CD4-positive, alpha-beta T cell treated with Interleukin-6 at 100 ng/mL for 8 hours (primary cell): ENCODE data around the gene ATG4A.

ENCODE experiments used
- DNase-seq: peaks from one replicate; pipeline ENCODE4 v3.0.0-alpha.2; 2020; ENCODE audit warnings: mixed read lengths, low spot score

ATG4A gene, protein sequence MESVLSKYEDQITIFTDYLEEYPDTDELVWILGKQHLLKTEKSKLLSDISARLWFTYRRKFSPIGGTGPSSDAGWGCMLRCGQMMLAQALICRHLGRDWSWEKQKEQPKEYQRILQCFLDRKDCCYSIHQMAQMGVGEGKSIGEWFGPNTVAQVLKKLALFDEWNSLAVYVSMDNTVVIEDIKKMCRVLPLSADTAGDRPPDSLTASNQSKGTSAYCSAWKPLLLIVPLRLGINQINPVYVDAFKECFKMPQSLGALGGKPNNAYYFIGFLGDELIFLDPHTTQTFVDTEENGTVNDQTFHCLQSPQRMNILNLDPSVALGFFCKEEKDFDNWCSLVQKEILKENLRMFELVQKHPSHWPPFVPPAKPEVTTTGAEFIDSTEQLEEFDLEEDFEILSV

DNA sequence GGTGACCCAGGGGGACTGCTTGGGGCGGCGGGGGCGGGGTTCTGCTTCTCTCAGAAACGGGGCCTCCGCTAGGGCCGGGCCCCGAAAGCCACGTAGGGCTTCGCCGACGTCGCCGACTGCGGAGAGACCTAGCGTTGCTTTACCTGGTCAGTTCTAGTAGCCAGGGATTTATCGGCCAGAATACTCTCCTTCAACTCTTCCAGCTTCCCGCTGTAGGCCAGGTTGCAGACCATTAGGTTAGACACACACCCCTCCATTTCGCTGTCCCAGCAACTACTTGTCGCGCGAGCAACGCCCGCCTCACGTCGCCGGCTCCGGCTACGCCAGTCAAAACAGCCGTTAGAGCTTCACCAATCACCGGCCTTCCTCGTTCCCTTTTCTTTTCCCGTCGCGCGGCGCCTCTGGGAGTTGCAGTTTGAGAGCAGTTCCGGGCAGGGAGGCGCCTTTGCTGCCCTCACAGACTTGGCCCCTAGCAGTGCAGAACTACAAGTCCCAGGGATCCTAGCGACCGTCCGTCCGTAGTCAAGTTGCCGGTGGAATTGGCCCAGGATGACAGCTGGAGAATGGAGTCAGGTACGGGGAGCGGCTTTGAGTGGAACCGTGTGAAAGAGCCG, at the start of gene ATG4A, which contains the start of gene PSMD10:
ATG4A (plus strand) TSS at position 515 of the 614 bp plus-strand sequence; CDS start at position 564, 49 bp downstream.
PSMD10 (minus strand) TSS at position 279 of the 614 bp plus-strand sequence; CDS start at position 257, 22 bp downstream.
- peak; percentile 86 for DNase-seq

DNA sequence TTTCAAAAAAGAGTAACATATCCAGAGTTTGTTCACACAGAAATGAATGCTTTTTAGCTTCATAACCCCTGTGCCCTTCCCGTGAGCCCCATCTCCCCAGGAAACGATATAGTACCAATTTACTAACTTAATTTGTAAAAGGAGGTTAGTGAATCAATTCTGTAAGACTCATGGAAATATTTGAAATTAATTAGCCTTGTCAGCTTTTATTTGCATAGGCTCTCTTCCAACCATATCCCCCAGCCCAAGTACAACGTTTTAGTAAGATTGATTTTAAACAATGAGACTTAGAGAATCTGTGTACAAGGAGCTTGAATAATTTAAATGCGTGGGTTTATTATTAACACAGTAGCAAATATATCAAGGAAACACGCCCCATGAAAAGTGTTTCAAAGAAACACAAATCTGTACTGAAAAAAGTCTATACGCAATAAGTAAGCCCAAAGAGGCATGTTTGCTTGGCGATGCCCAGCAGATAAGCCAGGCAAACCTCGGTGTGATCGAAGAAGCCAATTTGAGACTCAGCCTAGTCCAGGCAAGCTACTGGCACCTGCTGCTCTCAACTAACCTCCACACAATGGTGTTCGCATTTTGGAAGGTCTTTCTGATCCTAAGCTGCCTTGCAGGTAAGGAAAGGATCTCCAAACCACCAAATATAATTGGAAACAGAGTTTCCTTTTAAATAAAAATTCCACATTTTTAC, 46.9 kb upstream of the ATG4A start, which contains the start of gene VSIG1:
VSIG1 (plus strand) TSS at position 512 of the 703 bp plus-strand sequence; CDS start at position 578, 66 bp downstream.
- DNase-seq, result no peak

DNA sequence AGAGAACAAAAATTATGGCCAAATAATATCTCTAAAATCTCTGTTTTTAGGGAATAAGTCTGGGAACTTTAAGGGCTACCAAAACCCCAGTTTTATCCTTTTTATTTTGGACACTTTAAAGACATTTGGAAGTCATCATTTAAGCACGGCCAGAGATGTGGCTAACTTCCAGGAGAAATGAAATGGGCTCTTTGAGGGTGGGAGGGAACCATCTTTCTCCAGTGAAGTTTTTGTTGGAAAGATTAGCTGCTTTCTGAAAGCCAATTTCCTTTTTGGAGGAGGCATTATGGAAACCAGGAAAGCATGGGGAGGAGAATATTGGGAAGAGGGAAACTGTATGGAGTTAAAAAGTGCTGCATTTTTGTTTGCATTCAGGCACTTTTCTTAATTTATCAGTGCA, 41.9 kb upstream of the ATG4A start:
- no peak for DNase-seq

DNA sequence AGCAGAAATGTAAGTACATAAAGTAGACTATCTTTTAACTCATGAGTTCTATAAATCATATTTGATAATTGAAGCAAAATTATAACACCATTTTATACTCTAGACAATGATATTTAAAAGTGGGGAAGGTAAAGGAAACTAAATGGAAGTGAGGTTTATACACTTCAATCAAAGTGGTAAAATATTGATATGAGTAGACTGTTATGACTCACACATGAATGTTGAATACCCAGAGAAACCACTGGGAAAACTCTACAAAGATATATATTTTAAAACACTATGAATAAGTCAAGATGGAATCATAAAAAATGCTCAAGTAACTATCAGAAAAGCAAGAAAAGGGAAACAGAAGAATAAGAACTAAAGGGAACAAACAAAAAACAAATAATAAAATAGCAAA, 38.4 kb upstream of the ATG4A start:
- DNase-seq, result no peak

DNA sequence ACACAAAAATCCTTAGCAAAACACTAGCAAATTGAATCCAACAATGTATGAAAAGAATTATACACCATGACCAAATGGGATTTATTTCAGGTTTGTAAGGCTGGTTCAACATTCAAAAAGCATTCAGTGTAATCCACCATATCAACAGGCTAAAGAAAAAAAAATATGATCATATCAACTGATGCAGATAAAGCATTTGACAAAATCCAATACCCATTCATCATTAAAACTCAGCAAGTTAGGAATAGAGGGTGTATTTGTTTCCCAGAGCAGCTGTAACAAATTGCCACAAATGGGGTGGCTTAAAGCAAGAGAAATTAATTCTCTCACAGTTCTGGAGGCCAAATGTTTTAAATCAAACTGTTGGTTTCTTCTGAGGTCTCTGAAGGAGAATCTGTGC, 36.0 kb upstream of the ATG4A start:
- DNase-seq, result no peak

DNA sequence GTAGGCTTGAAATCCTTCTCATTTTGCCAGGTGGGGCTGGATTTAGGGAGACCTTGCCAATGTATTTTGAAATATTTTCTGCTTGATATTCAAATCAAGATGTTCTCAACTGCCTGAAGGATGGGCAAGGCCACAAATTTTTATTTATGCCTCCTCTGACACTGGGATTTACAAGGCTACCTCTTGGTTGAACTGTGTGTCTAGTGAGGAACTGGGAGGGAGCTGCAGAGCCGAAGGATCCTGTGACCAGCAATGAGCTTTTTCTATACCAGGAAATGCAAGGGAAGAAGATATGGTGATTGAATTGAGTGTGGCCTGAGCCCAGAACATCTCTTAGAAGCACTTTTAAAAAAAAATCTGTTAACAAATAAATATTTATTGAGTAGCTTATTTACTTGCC, 31.8 kb upstream of the ATG4A start:
- DNase-seq, result no peak

DNA sequence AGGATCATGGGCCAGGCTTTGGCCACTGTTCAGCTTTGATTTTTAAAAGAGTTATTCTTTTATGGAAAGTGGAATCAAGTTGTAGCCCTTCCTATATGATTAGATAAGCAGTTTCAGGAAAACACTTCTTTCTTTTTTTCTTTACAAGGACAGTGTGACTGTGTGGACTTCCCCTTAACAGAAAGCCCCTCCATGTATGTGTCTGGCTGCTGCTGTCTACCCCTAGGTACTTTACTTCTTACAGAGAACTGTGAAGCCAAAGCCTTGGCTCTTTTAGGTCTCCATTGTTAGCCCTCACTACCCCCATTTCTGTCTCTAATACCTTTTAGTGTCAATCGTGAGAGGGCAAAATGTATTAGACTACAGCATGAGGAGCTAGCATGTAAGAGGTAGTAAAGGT, 27.6 kb upstream of the ATG4A start:
- DNase-seq, result no peak

DNA sequence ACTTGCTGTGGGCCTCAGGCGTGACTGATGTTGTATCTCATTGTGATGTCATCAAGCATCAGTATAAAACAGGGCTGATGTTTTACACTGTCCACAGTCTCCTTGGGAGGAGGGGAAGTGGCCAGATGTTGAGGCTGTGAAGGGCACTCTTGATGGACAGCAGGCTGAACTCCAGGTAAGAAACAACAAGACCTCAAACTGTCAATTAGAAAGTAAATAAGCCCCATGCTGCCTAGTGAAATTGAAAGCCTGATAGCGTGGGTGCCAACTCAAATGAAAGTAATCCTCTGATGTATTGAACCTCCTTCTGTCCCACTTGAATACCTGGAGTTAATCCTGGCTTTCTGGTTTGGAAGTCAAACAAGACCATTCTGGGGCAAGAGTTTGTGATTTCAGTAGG, 27.0 kb upstream of the ATG4A start:
- DNase-seq, result no peak

DNA sequence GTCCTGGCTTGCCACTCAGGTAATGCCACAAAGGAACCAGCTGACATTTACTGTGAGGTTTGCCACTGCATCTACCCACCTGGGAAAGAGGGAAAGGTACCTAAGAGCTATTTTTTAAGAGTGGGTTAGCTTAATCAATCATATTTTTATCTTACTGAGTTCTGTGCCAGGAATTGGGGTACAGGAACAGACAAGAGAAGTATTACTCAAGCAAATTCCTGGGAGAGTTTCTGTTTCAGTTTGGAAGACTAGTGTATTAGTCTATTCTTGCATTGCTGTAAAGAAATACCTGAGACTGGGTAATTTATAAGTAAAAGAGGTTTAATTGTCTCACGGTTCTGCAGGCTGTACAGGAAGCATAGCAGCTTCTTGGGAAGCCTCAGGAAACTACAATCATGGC, 23.5 kb upstream of the ATG4A start:
- DNase-seq, result no peak

DNA sequence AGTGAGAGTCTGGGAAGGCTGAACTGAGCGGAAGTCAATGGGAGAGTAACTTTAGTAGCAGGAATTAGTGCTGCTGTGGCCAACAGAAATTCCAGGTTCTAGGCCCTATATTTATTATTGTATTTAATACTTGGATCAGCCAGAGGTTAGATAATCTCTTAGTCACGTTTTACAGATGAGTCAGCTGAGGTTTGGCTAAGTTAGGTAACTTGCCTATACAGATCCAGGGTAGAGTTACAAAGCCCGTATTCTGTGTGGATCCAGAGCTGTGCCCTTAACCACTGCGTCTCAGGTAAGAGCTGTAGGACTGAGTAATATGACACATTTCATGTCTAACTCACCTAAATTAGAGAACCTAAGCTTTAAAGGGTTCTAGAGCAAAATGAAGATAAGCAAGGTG, 20.7 kb upstream of the ATG4A start:
- DNase-seq, result no peak

DNA sequence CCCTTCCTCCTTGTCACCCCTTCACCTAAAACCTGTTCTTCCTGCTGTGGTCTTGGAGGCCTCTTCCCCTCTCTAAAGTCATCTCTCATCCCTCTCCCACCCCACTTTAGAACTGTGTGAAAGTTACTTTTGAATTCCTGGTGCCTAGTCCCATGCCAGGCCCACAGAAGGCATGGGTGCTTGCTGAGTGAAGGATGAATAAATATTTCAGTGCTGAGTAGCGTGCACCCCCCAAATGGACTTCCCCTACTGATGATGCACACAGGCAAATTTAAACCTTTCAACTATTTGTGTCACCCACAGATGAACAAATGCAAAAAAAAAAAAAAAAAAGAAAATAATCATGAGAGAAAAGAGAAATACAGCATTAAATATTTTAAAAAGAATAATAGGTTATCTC, 20.0 kb upstream of the ATG4A start:
- no peak for DNase-seq

DNA sequence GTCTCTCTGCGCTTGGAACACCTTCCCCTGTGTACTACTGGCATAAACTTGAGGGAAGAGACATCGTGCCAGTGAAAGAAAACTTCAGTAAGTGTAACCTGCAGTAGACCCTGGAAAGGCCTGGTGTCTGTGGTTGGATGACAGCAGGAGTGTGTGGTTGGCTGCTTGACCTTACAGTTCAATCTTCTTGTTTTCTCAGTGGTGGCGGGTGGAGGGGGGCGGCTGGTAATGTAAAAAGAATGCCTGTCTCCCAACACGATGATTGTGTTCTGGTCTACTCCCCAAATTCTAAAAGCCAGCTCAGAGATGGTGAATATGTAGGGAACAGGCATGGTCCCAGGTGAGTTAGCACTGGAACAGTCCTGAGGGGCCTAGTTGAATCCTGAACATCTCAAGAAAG, 18.8 kb upstream of the ATG4A start:
- no peak for DNase-seq

DNA sequence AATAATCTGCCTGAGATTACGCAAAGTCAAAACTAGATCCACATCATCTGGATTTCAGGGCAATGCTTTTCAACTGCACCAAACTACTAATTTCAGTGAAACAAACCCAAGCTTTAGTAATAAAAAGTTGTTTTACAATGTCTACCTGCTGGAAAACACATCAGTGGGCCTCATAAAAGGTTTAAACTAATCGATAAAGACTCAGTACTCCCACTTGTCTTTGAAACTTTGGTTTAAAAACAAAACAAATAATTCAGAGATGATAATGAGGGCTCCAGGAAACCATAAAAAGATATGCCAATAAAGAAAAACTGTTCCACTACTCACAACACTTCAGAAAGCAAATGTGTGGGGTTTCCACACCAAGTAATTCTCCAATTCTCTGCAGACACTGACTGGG, 10.5 kb upstream of the ATG4A start:
- no peak for DNase-seq

DNA sequence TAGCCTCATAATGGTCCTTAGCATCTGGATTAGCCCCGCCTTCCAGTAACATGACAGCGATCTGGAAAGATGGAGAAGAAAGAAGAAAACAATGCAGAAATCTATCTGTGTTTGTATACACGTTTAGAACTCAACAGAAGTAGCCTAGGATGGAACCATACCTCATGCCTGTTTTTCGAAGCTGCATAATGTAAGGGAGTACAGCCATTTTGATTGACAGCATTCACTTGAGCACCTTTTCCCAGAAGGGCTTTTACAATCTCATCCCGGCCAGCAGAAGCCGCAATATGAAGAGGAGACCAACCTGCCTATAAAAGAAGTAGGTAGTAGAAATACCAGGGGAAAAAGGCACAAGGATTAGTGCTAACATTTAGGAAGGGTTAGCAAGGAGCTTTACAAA, 3.8 kb upstream of the ATG4A start:
- no peak for DNase-seq

DNA sequence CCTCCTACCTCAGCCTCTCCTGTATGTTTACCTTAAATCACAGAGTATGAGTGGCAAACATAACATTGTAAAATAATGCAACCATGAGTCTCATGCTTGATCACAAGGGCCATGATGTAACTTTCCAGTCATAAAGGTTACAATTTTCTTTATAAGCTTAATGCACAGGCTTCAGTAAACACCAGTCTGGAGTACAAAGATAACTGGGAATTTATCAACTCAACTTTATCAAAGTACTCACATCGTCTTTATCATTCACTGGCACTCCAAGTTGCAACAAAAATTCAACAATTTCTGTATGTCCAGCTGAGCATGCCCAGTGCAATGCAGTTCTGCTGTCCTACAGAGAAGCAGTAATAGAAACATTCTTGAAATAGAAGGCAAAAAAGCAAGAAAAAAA, 3.1 kb upstream of the ATG4A start:
- no peak for DNase-seq

DNA sequence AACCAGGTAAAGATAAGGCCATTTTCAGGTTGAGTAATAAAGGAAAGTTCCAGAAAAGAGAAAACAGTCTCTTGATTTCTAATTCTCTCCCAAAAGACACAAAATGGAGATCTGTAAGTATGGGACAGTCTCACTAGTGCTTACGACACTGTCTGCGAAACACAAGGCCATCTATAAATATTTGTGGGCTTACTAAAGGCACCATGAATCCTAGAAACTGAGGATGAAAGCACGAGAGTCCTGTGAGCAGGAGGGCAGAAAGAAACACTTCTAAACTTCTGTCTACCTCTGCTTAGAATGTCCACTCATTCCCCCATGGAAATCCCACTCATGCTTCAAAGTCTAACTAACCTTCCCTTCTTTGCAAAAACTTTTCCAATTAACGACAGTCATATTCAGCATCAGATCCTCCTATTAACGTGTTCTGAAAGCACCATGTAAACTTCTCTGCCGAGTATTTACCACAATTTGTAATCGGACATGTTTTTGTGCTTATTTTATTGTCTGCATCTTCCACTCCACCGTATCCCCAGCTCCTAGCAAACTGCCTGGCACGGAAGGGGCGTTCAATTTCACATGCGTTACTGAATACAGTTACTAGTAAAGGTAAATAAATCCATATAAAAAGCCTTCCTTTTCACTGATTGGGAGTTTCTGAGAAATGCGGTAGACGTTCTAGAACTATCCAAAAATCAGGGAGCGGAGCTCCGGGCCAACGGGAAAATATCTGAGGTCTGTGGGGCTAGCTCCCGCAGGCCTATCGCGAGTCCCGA, 901 bp upstream of the ATG4A start:
- DNase-seq, result no peak

DNA sequence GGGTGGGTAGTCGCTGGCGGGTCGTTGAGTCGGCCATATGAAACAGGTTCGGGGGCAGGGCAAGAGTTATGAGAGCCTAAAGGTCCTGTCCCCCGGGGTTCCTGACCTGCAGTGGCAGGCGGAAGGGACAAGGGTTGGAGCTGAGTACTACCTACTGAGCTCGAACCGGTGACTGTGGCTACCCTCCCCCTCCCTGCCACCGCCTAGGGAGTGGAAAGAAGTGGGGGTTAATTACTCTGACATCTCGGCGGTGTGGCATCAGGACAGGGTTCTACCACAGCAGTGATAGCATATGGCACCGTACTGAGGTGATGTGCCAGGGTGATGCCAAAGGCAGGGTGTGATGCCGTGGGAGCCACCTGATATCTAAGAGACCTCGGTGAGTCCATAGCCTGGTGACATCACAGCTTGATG, 307 bp downstream of the ATG4A start:
- no peak for DNase-seq

DNA sequence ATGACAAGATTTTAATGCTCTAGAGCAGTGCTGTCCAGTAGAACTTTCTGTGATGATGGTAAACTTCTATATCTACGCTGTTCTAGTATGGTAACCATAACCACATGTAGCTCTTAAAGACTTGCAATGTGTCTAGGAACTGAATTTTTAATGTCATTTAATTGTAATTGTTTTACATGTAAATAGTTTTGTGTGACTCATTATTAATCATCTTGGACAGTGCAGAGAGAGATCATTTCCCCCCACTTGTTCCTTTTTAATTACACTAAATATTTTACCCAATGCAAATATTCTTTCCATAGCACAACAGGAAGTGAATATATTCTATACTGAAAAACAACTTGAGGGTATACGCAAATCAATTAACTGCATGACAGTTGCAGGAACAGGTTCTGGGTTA, 5.8 kb downstream of the ATG4A start:
- no peak for DNase-seq

DNA sequence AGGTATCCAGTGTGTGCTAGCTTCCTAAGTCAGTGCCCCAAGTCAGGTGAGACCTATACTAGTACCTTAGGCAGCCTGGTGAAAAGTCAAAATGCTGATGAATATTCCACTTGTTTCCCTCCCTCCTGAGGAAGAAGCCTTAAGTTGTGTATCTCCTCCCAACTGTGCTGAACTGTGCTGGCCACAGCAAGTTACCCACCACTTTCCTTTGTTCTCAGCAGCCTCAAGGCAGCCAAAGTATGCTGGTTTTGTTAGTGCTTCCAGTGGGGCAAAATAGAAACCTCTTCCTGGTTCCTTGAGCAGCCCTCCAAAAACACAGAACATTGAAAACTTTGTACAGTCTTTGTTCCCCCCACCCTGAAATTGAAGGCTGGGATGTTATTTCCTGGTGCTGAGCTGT, 13.9 kb downstream of the ATG4A start:
- no peak for DNase-seq

DNA sequence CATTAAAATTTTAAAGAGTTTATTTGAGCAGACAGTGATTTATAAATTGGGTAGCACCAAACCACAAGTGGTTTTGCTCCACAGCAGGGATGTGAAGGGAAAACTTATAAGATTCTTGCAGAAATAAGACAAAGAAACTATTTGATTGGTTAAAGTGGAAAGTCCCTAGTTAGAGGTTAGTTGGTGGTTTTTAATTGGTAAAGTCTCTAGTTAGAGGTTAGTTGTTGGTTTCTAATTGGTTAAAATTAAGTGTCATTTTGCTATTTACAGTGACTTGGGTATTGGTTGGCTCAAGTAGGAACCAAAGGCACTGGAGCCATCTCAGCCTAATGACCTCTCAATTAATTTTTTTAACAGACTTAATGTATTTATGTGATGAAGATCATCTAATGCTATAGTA, 23.0 kb downstream of the ATG4A start:
- DNase-seq, result no peak

DNA sequence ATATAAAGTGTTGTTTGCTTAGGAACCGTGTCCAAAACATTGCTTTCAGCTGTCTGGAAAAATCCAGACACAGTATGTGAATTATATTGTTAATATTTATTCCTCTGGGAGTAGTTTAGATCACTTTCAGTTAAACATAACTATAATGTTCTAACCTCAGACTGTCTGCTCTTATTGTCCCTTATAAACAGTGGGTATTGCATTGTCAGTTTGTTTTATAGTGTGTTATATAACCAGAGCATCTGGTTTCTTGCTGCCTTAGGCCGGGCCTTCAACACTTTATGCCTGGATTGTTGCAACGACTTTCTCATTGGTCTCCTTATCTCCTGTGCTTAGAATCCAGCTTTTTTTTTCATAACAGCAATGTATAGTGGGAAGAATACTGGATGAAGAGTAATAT, 26.4 kb downstream of the ATG4A start:
- DNase-seq, result no peak

DNA sequence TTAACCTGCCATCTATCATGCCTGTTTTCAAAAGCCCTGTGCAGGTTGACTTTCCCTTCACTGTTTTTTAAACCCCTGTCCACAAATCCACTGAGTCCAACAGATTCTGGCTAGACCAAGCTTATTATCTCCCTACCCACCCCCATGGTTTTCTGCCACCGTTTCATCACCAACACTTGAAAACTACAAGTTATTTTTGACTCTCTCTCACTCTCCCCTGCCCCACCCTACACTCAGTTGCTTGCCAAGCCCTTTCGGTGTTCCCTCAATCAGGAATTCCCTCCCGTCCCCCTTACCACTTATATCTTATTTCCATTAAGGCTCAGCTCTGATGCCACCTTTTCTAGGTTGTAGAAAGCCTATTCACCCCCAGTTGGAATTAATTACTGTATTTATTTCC, 29.7 kb downstream of the ATG4A start:
- DNase-seq, result no peak
